Left lung (tissue), 10 donors: ENCODE measurements around the gene ENTPD1. TPM values are rescaled to one million over a fixed set of nuclear protein-coding genes. Genes with fewer than 3 reads are reported as not detected.
"Not testable (repeated sequence)": the region's sequence is repeated elsewhere in the genome, so short reads cannot be mapped to it uniquely, and the experiment has no call there.

Source experiments
- ATAC-seq: fragments of 200-7000 bp; cut with Tn5 transposase; one replicate; pipeline ENCODE4 v1.9.1; 2020; ENCODE audit warnings: moderate library complexity
- DNase-seq, 4 donors: peaks; one replicate each; pipeline ENCODE4 v3.0.0-alpha.2; 2013 to 2020
- H3K27ac ChIP-seq, 2 donors: fragments of 200-600 bp; sonication (generic) in 1 of 2; one replicate each; pipeline versions ENCODE4 v1.5.0 to v1.8.0; 2020 to 2021
- H3K27me3 ChIP-seq, 2 donors: fragments of 200-600 bp; sonication (generic) in 1 of 2; one replicate each; pipeline versions ENCODE4 v1.5.0 to v1.8.0; 2020 to 2021
- H3K36me3 ChIP-seq, 2 donors: fragments of 200-600 bp; sonication (generic) in 1 of 2; one replicate each; pipeline versions ENCODE4 v1.5.0 to v1.8.0; 2020 to 2021
- H3K4me1 ChIP-seq, 2 donors: fragments of 200-600 bp; one replicate each; pipeline ENCODE4 v1.8.0; 2021
- H3K4me3 ChIP-seq, 2 donors: fragments of 200-600 bp; sonication (generic) in 1 of 2; one replicate each; pipeline versions ENCODE4 v1.5.0 to v1.8.0; 2020 to 2021; ENCODE audit warnings: mild to moderate bottlenecking in 1 of 2
- H3K9me3 ChIP-seq, 2 donors: fragments of 200-600 bp; sonication (generic) in 1 of 2; one replicate each; pipeline versions ENCODE4 v1.5.0 to v1.8.0; 2020 to 2021
- intact Hi-C, 2 donors: fragments of 100-400 bp; cut with DNase I; formaldehyde crosslinking; loops; one replicate each; pipeline versions ENCODE4 v1.11.2 to v1.14.2; 2022
- polyA plus RNA-seq, 6 donors: library from polyadenylated mRNA; unstranded; fragments of 120-200 nt; gene quantifications; one replicate each; pipeline ENCODE4 v1.2.1, GENCODE V29; 2013; ENCODE audit not compliant: insufficient read length in 6 of 6
- total RNA-seq, 2 donors: library from RNA; stranded (reverse); fragmentation: NEBNext Ultra II Directional; extraction: Animal tissue kit (Norgen Biotek cat#: 25700); gene quantifications; one replicate each; pipeline ENCODE4 v1.2.1, GENCODE V29; 2021
- TF ChIP-seq, protein P1 (sequence below), 2 donors: fragments of 200-600 bp; sonication (generic) in 1 of 2; IDR thresholded peaks; one replicate each; pipeline versions ENCODE4 v1.5.0 to v1.8.0; 2021; ENCODE audit warnings: antibody characterized with exemption in 2 of 2
- donor health status: DM: no; HTN: yes; CAD: no.
- donor health status: DM: no; HTN: no; CAD: no.

Gene ENTPD1
- total and polyA plus RNA-seq, 8 donors = 20.2 to 37.6 (median 24.5) TPM

DNA sequence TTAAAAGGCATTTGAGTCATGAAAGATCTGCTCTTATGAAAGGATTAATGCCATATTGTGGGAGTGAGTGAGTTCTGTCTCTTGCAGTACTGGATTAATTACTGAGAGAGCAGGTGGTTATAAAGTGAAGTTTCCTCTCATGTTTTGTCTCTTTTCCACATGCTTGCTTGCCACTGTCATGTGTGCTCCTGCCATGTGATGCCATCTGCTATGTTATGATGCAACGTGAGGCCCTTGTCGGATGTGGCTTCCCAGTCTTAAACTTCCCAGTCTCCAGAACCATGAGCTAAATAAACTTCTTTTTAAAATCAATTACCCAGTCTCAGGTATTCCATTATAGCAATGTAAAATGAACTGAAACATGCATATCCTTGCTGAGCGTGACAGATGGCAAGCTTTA, 39.5 kb upstream of the ENTPD1 start:
- TF ChIP-seq, protein P1, sequence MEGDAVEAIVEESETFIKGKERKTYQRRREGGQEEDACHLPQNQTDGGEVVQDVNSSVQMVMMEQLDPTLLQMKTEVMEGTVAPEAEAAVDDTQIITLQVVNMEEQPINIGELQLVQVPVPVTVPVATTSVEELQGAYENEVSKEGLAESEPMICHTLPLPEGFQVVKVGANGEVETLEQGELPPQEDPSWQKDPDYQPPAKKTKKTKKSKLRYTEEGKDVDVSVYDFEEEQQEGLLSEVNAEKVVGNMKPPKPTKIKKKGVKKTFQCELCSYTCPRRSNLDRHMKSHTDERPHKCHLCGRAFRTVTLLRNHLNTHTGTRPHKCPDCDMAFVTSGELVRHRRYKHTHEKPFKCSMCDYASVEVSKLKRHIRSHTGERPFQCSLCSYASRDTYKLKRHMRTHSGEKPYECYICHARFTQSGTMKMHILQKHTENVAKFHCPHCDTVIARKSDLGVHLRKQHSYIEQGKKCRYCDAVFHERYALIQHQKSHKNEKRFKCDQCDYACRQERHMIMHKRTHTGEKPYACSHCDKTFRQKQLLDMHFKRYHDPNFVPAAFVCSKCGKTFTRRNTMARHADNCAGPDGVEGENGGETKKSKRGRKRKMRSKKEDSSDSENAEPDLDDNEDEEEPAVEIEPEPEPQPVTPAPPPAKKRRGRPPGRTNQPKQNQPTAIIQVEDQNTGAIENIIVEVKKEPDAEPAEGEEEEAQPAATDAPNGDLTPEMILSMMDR (IDR thresholded peaks at IDR 0.05) = no peak

DNA sequence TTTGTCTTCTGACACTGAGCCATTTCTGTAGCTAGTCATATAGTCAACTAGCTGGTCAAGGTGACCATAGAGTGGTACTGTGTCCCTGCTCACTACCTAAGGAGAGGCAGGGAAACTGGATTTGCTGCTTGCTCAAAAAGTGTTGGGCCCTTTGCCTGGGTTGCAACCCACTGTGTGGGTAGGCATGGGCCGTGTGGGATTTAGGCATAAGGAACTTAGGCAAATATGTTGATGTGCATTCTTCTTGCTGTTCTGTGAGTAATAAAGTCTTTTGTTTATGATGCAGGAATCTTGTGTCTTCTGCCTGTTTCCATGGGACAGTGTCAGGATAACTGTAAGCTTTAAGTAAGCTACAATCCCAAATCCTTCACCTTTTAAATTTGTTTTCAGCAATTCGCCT, 39.1 kb upstream of the ENTPD1 start:
- TF ChIP-seq, protein P1 (IDR thresholded peaks at IDR 0.05) = no peak
- Histone ChIP-seq H3K27me3 (no peaks in the 10 kb centered on the region), H3K4me1 (peaks cover 0 to 6% of the 10 kb centered on the region in 2 donors), H3K27ac (no peak overlapping the region), H3K36me3 (no peaks in the 10 kb centered on the region), H3K9me3 (no peaks in the 10 kb centered on the region), H3K4me3 (no peak overlapping the region)
- no peak for ATAC-seq
- intact Hi-C loops = no loop called here
- no peak for DNase-seq

More for the DNA sequence above, 39.5 kb upstream of the ENTPD1 start:
- Histone ChIP-seq H3K4me1 (peaks cover 0 to 6% of the 10 kb centered on the region in 2 donors), H3K27me3 (no peaks in the 10 kb centered on the region), H3K4me3 (no peak overlapping the region), H3K27ac (no peak overlapping the region), H3K9me3 (no peaks in the 10 kb centered on the region), H3K36me3 (no peaks in the 10 kb centered on the region)
- ATAC-seq (no peak), DNase-seq (no peak)
- intact Hi-C loops = no loop called here

DNA sequence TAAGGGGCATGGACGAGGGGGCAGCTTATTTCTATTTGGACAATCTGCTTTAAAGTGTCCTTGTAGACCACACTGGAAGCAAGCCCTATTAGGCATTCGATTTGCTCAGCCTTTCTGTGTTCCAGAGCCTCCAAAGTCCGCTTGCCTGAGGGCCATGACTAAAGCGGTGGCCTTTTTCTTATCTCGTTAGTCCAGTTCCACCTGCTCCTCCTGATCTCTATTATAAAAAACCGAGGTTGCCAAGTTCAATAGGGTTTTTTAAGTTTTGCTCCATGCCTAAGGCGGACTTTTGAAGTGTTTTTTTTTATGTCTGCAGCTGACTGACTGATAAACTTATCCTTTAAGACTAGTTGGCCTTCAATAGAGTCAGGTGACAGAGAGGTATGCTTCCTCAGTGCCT, 35.2 kb upstream of the ENTPD1 start:
- H3K27me3 ChIP-seq, intact Hi-C loops, H3K36me3 ChIP-seq, H3K27ac ChIP-seq, H3K4me1 ChIP-seq, DNase-seq, ATAC-seq, H3K4me3 ChIP-seq, H3K9me3 ChIP-seq: not testable (repeated sequence)

DNA sequence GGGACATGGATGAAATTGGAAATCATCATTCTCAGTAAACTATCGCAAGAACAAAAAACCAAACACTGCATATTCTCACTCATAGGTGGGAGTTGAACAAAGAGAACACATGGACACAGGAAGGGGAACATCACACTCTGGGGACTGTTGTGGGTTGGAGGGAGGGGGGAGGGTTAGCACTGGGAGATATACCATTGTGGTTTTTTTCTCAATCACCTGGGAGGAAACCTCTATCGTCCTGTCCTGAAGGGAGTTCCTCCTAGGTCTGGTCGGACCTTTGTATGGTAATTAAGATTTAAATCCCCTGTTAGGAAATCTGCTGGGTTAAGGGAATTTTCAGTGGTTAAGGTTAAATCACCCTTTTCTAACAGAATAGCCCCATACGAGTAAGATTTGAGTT, 33.5 kb upstream of the ENTPD1 start:
- H3K4me3 ChIP-seq, H3K27ac ChIP-seq, ATAC-seq, H3K36me3 ChIP-seq, H3K9me3 ChIP-seq, H3K4me1 ChIP-seq, intact Hi-C loops, DNase-seq, H3K27me3 ChIP-seq: not testable (repeated sequence)

DNA sequence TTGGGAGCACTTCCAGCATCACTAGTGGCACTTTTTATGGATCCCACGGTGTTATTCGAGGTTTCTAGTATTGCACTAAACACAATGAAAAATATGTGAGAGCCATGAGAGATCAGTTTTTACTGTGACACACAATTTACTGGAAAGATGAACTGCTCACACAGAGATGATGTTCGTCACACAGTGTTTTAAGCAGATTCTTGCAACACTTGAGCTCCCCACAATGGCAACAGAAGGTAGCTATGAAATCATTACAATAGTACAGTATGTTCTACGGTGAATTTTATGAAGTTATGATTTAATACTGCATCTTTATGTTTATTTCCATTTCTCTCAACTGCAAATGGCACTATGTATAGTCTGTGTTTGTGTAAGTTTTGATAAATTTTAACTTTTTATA, 27.4 kb upstream of the ENTPD1 start:
- DNase-seq (no peak), ATAC-seq (peak; percentile 37)
- Histone ChIP-seq H3K9me3 (peaks cover 0 to 16% of the 10 kb centered on the region in 2 donors), H3K27me3 (no peaks in the 10 kb centered on the region), H3K36me3 (no peaks in the 10 kb centered on the region), H3K4me1 (peaks cover 0 to 28% of the 10 kb centered on the region in 2 donors), H3K27ac (peak overlapping the region in 1 of 2 donors; percentile 66), H3K4me3 (no peak overlapping the region)
- TF ChIP-seq, protein P1 (IDR thresholded peaks at IDR 0.05) = no peak
- intact Hi-C loops = no loop called here

DNA sequence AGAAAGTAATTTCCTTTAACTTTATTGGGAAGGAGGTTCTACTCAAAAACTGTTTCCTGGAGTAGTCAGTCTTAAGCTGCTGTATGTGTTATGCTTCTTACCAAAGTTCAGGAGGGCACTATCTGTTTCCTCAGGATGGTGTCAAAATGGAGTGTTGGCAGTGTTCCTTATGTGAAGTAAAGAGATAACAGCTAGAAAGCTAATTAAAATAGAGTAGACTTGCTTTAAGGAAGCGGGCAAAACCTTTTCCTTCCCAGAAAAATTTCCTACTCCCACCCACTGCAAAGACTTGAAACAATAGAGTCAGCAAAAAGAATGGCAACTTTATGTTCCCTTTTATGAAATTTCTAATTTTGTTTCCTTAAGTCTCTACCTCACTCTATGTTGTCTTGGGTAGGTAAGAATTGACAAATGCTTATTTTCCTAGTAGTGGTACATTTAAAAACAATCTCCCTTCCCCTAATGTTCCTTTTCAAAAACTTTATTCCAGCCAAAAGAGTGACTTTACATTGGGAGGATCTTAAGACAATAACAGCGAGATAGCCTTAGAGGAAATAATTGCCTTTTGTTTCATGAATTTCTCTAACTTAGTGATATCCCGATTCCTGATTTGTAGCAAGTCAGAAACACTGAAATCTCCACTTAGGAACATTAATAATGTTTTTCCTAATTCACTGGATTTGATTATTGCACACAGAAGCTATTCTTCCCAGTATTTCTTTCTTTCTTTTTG, 26.5 kb upstream of the ENTPD1 start:
- Histone ChIP-seq H3K27ac (peak overlapping the region in 1 of 2 donors; percentile 66), H3K4me1 (peaks cover 0 to 28% of the 10 kb centered on the region in 2 donors), H3K9me3 (peaks cover 0 to 20% of the 10 kb centered on the region in 2 donors), H3K27me3 (no peaks in the 10 kb centered on the region), H3K4me3 (no peak overlapping the region), H3K36me3 (no peaks in the 10 kb centered on the region)
- intact Hi-C loops = no loop called here
- DNase-seq (no peak), ATAC-seq (no peak)
- TF ChIP-seq, protein P1 (IDR thresholded peaks at IDR 0.05) = no peak
